GM12892 (cell line): ENCODE measurements around the gene EPB41.

Source experiments
- POLR2A ChIP-seq: IDR thresholded peaks from 2 replicates; pipeline ENCODE4 v1.6.1; 2011; ENCODE audit warnings: low read depth, low read length, control low read depth
- TAF1 ChIP-seq: IDR thresholded peaks from 2 replicates; pipeline ENCODE4 v1.6.1; 2011; ENCODE audit warnings: low read depth, mild to moderate bottlenecking, control low read depth, low read length, borderline replicate concordance

DNA sequence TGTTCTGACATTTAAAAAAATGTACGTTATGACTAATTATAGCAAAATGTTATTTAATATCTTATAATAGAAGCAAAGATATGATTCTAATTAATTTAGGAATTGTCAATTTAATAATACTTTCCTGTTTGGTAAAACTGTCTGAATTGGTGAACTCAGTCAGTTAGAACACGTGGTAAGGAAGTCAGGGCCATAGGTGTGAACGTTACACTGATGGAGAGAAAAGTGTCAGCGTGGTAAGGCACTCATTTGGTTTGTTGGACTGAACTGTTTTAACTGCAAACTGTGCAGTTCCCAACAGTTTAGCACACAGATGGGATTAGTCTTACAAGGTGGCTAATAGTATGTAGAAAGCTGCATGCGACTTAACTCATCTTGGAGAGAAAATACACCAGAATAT, 102.9 kb downstream of the EPB41 start:
- no peak for TF ChIP-seq POLR2A
- no peak for TF ChIP-seq TAF1
